ENCODE measurements around the gene DENND2C. TPM values are rescaled to one million over a fixed set of nuclear protein-coding genes. Genes with fewer than 3 reads are reported as not detected.
A peak's percentile ranks its signal among the peaks of the same experiment; 100 is the strongest.

The DENND2C gene
- total RNA-seq, 1 donor from 2014 or later: 3.2 TPM

- TF ChIP-seq CTCF (IDR thresholded peaks at IDR 0.05; ENCODE audit: borderline replicate concordance): no peak
- intact Hi-C loops (cut with micrococcal nuclease): no loop called here
- Histone ChIP-seq H3K27me3 (ENCODE audit: low read depth) (no peaks in the 10 kb centered on the region), H3K9me3 (replicated peaks) (no peaks in the 10 kb centered on the region), H3K4me3 (no peak overlapping the region), H3K36me3 (peaks cover 22% of the 10 kb centered on the region), H3K4me1 (no peaks in the 10 kb centered on the region), H3K27ac (replicated peaks) (no peak overlapping the region)
- DNase-seq: no peak
Observed at GRCh38 chr1:114561333-114561732, 108.5 kb downstream of the DENND2C start.

GRCh38 chr1:114559356-114559755 is 110.5 kb downstream of the DENND2C start:
- Histone ChIP-seq H3K9me3 (replicated peaks) (no peaks in the 10 kb centered on the region), H3K36me3 (peaks cover 2% of the 10 kb centered on the region), H3K4me3 (no peak overlapping the region), H3K4me1 (no peaks in the 10 kb centered on the region), H3K27me3 (ENCODE audit: low read depth) (no peaks in the 10 kb centered on the region), H3K27ac (replicated peaks) (no peak overlapping the region)
- intact Hi-C loops (cut with micrococcal nuclease): loop anchor here (10.0 kb wide), 1 partner anchor 215 kb away; no protein-coding TSS in a partner anchor
- no peak for TF ChIP-seq CTCF (IDR thresholded peaks at IDR 0.05; ENCODE audit: borderline replicate concordance)
- DNase-seq: no peak

- DNase-seq: no peak
- H3K4me1 ChIP-seq: no peaks in the 10 kb centered on the region
- intact Hi-C loops (cut with micrococcal nuclease): loop anchor here (10.0 kb wide), 1 partner anchor 214 kb away; no protein-coding TSS in a partner anchor
Observed at GRCh38 chr1:114558544-114558943, 111.3 kb downstream of the DENND2C start.

GRCh38 chr1:114554577-114554976 is 115.3 kb downstream of the DENND2C start:
- no peak for TF ChIP-seq CTCF (IDR thresholded peaks at IDR 0.05; ENCODE audit: borderline replicate concordance)
- Histone ChIP-seq H3K9me3 (replicated peaks) (no peaks in the 10 kb centered on the region), H3K36me3 (no peaks in the 10 kb centered on the region), H3K4me1 (no peaks in the 10 kb centered on the region), H3K27me3 (ENCODE audit: low read depth) (no peaks in the 10 kb centered on the region), H3K4me3 (no peak overlapping the region), H3K27ac (replicated peaks) (no peak overlapping the region)
- DNase-seq: no peak
- intact Hi-C loops (cut with micrococcal nuclease): loop anchor here (10.0 kb wide), 1 partner anchor 210 kb away; no protein-coding TSS in a partner anchor

More at GRCh38 chr1:114558544-114558943, 111.3 kb downstream of the DENND2C start:
- Histone ChIP-seq H3K27ac (replicated peaks) (no peak overlapping the region), H3K36me3 (no peaks in the 10 kb centered on the region), H3K4me3 (no peak overlapping the region), H3K27me3 (ENCODE audit: low read depth) (no peaks in the 10 kb centered on the region), H3K9me3 (replicated peaks) (no peaks in the 10 kb centered on the region)
- peak; percentile 50 for TF ChIP-seq CTCF (IDR thresholded peaks at IDR 0.05; ENCODE audit: borderline replicate concordance)

- no peak overlapping the region for H3K4me3 ChIP-seq
- no peak for DNase-seq
- intact Hi-C loops (cut with micrococcal nuclease): loop anchor here (10.0 kb wide), 1 partner anchor 207 kb away; no protein-coding TSS in a partner anchor
- no peak for TF ChIP-seq CTCF (IDR thresholded peaks at IDR 0.05; ENCODE audit: borderline replicate concordance)
- no peaks in the 10 kb centered on the region for H3K9me3 ChIP-seq (replicated peaks)
- H3K36me3 ChIP-seq: no peaks in the 10 kb centered on the region
- no peaks in the 10 kb centered on the region for H3K27me3 ChIP-seq (ENCODE audit: low read depth)
- no peak overlapping the region for H3K27ac ChIP-seq (replicated peaks)
- H3K4me1 ChIP-seq: no peaks in the 10 kb centered on the region
Observed at GRCh38 chr1:114552106-114552639, 117.7 kb downstream of the DENND2C start.
